Lung (tissue), 12 donors: ENCODE measurements around the gene CMC2. TPM values are rescaled to one million over a fixed set of nuclear protein-coding genes. Genes with fewer than 3 reads are reported as not detected.

Experiments
- ATAC-seq: fragments of 200-7000 bp; cut with Tn5 transposase; one replicate; pipeline ENCODE4 v1.9.1; 2020; ENCODE audit warnings: moderate number of reproducible peaks; ENCODE audit not compliant: insufficient read depth, low FRiP score
- DNase-seq, 3 donors: peaks; one replicate each; pipeline ENCODE4 v3.0.0-alpha.2; 2013 to 2017
- H3K27ac ChIP-seq, 2 donors: one replicate each; pipeline ENCODE4 v1.5.1; 2013; ENCODE audit warnings: mild to moderate bottlenecking in 2 of 2, moderate library complexity in 2 of 2, control low read depth in 1 of 2, inconsistent platforms in 1 of 2, low read depth in 1 of 2, low read length in 1 of 2
- H3K27me3 ChIP-seq, 3 donors: one replicate each; pipeline ENCODE4 v1.5.1; 2013; ENCODE audit warnings: low read length in 2 of 3; ENCODE audit not compliant: control insufficient read depth in 3 of 3, insufficient read depth in 3 of 3
- H3K36me3 ChIP-seq, 4 donors: one replicate each; pipeline ENCODE4 v1.5.1; 2013; ENCODE audit warnings: low read length in 4 of 4, mild to moderate bottlenecking in 1 of 4, moderate library complexity in 1 of 4; ENCODE audit not compliant: control insufficient read depth in 4 of 4, insufficient read depth in 4 of 4
- H3K4me1 ChIP-seq, 5 donors: one replicate each; pipeline ENCODE4 v1.5.1; 2013; ENCODE audit warnings: low read length in 5 of 5, mild to moderate bottlenecking in 2 of 5, moderate library complexity in 1 of 5; ENCODE audit not compliant: control insufficient read depth in 5 of 5, insufficient read depth in 5 of 5
- H3K4me3 ChIP-seq: one replicate; pipeline ENCODE4 v1.5.1; 2013; ENCODE audit warnings: mild to moderate bottlenecking, control low read depth, moderate library complexity
- H3K9ac ChIP-seq, 2 donors: one replicate each; pipeline ENCODE4 v1.5.1; 2013; ENCODE audit warnings: low read length in 2 of 2, control low read depth in 1 of 2; ENCODE audit not compliant: insufficient read depth in 1 of 2
- H3K9me3 ChIP-seq, 4 donors: one replicate each; pipeline ENCODE4 v1.5.1; 2013; ENCODE audit warnings: low read length in 3 of 4, mild to moderate bottlenecking in 1 of 4, moderate library complexity in 1 of 4; ENCODE audit not compliant: control insufficient read depth in 4 of 4, insufficient read depth in 3 of 4
- CTCF ChIP-seq: IDR thresholded peaks from 2 replicates; pipeline ENCODE4 v1.5.1; 2012; ENCODE audit warnings: mild to moderate bottlenecking; ENCODE audit errors: control extremely low read depth, extremely low read depth
- WGBS, 2 donors: extraction: QIAGEN DNeasy Blood & Tissue Kit; methylation state at CpG; one replicate each; pipeline ENCODE4 v1.1.7; 2013; 5-methylcytosine and 5-hydroxymethylcytosine counted together
- polyA plus RNA-seq, 2 donors: library from polyadenylated mRNA; stranded (reverse); fragments of 200-250 nt; gene quantifications; one replicate each; pipeline ENCODE4 v1.2.1, GENCODE V29; 2013
- total RNA-seq, 2 donors: library from RNA; depleted of rRNA in 1 of 2; stranded (reverse); fragments of >200 nt in 1 of 2; gene quantifications; one replicate each; pipeline ENCODE4 v1.2.1, GENCODE V29; 2014 to 2021
- donor health status: control.
- donor health status: control.
- donor health status: Bipolar disorder and iron deficiency.
- donor health status: healthy.
- donor health status: DM: yes; HTN: yes; CAD: no.

CMC2 gene
- total and polyA plus RNA-seq, 4 donors, result 27.3 to 60.8 (median 44.4) TPM

GRCh38 chr16:80966617-80967016 lies 40.1 kb downstream of the CMC2 start:
- no peak for ATAC-seq
- WGBS, 2 donors, result 68 to 70% methylated on average over 4 of the region's 4 CpGs
- no peak for TF ChIP-seq CTCF

GRCh38 chr16:80964351-80964750 lies 42.3 kb downstream of the CMC2 start:
- no peak for DNase-seq
- no peaks in the 10 kb centered on the region for H3K4me1 ChIP-seq
- H3K9ac ChIP-seq, result no peak overlapping the region

More at GRCh38 chr16:80966617-80967016, 40.1 kb downstream of the CMC2 start:
- Histone ChIP-seq H3K9ac (no peak overlapping the region), H3K4me3 (no peak overlapping the region), H3K27me3 (no peaks in the 10 kb centered on the region), H3K9me3 (no peaks in the 10 kb centered on the region), H3K4me1 (no peaks in the 10 kb centered on the region), H3K27ac (no peak overlapping the region), H3K36me3 (peaks cover 0 to 6% (median 0%) of the 10 kb centered on the region in 4 donors)
- no peak for DNase-seq

GRCh38 chr16:80962879-80963278 lies 43.8 kb downstream of the CMC2 start:
- no peak for ATAC-seq
- Histone ChIP-seq H3K9ac (no peak overlapping the region), H3K27me3 (no peaks in the 10 kb centered on the region), H3K4me3 (no peak overlapping the region), H3K27ac (no peak overlapping the region), H3K9me3 (peaks cover 0 to 21% (median 0%) of the 10 kb centered on the region in 4 donors), H3K4me1 (no peaks in the 10 kb centered on the region), H3K36me3 (no peaks in the 10 kb centered on the region)
- WGBS, 2 donors, result 64 to 70% methylated on average over 2 of the region's 2 CpGs
- no peak for TF ChIP-seq CTCF
- no peak for DNase-seq

More at GRCh38 chr16:80964351-80964750, 42.3 kb downstream of the CMC2 start:
- Histone ChIP-seq H3K36me3 (peaks cover 0 to 3% (median 0%) of the 10 kb centered on the region in 4 donors), H3K9me3 (peaks cover 0 to 7% (median 0%) of the 10 kb centered on the region in 4 donors), H3K27ac (no peak overlapping the region), H3K4me3 (no peak overlapping the region), H3K27me3 (no peaks in the 10 kb centered on the region)
- no peak for ATAC-seq
- no peak for TF ChIP-seq CTCF
- 55 to 75% methylated on average over 2 of the region's 2 CpGs for WGBS, 2 donors

- H3K9ac ChIP-seq, result no peak overlapping the region
- H3K27me3 ChIP-seq, result no peaks in the 10 kb centered on the region
- no peak for TF ChIP-seq CTCF
- no peak overlapping the region for H3K27ac ChIP-seq
- DNase-seq (no peak), ATAC-seq (no peak)
- H3K4me3 ChIP-seq, result no peak overlapping the region
- H3K4me1 ChIP-seq, result no peaks in the 10 kb centered on the region
- H3K36me3 ChIP-seq, result no peaks in the 10 kb centered on the region
- H3K9me3 ChIP-seq, result peaks cover 0 to 25% (median 0%) of the 10 kb centered on the region in 4 donors
Observed at GRCh38 chr16:80958284-80958683, 48.4 kb downstream of the CMC2 start.
